CD4-positive, alpha-beta T cell treated with Interleukin-21 for 1 hour (primary cell): ENCODE measurements around the gene TSC1.
A peak's percentile ranks its signal among the peaks of the same experiment; 100 is the strongest.

ENCODE experiments used
- DNase-seq: peaks from one replicate; pipeline ENCODE4 v3.0.0-alpha.2; 2020

Gene TSC1

DNA sequence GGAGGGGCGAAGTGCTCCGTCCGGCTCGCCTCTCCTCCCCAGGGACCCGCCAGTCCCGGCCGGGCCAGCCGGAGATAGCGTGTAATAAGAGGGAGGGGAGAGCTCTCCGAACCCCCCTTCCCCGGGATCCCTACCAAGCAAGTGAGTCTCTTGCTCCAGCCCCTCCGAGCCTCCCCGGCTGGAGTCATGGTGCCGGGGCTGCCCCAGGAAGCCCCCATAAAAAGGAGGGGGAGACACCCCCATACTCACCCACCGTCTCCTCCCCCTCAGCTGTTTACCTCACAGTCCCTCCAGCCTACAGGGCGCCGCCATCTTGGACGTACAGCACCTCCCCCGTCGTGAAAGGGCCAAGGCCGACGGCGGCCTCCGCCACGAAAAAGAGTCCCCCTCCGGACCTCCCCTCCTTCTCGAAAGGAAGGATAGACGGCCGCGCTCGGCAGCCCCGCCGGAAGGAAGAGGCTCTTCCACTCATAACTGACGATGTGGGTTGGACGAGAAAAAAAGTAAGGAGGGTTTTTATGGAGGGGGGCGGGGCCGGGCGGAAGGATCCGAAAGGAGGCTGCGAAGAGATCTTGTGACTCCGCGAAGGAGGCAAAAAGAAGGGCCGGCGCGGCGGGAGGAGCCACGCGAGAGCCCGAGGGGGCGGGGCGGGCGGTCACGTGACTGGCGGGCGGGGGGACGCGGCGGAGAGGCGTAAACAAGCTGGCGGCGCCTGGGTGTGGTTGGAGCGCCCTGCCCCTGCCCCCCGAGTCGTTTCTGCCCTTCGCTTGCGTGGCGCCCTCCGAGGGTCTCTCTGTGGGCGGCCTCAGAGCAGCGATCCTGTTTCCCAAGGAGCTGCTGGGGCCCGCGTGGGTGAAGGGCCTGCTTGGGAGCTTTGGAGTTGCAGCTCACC lies at the start of gene TSC1:
Gene TSC1, minus strand, starts transcription at position 323 of the 892 bp plus-strand sequence. CDS start 15,744 bp downstream, outside the sequence.
- DNase-seq, result peak; percentile 98

DNA sequence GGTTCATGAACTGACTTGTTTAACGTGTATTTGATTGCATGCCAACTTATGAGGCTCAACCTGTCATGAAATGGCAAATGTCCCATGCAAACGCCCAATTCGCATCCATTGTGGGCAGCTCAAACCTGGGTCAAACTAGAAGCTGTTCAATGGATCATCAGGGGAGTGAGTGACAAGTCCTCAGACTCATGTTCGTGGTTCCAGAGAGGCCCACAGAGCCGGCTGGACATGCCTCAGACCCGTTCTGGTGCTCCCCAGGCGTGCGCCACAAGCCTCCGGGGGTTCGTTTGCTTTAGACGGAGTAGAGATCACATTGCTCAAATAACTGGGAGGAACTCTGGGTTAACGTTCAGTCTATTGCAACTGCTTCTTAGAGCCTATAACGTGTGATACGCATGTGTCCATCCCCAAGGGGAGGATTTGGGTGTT lies 49.1 kb upstream of the TSC1 start:
- DNase-seq, result no peak

DNA sequence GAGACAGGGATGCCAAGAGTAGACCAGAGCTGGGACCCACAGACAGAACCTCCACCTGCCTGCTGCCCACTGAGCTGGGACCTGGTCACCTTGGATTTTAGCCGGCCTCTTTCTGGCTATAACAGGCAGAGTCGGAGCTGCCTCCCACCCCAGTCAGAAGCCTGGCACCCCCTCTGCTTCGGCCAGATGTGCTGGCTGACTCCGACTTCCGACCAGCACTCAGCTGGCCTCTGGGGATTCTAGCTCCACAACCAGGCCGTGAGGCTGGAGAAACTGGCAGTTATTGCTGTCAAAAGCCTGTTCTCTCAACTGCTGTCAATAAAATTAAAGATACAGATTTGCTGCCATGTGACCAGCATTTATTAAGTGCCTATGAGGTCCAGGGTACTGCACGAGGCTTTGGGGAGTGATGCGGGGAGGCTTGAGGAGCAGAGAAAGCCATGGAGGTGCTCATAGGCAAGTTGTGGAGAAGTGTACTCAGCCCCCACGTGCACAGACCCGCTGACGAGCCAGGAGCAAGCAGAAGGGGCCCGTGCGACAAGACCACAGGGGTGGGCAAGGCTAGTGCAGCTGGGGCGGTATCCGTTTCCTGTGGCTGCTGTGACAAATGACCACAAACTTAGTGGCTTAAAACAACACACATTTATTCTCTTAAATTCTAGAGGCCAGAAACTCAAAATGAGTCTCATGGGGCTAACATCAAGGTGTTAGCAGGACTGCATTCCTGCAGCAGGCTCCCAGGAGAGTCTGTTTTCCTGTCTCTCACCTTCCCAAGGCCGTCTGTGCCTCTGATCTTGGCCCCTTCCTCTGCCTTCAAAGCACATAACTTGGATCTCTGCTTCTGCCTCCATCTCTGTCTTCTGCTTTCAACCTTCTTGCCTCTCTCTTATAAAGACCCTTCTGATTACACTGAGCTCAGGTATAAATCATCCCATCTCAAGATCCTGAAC lies 47.2 kb upstream of the TSC1 start:
- no peak for DNase-seq

DNA sequence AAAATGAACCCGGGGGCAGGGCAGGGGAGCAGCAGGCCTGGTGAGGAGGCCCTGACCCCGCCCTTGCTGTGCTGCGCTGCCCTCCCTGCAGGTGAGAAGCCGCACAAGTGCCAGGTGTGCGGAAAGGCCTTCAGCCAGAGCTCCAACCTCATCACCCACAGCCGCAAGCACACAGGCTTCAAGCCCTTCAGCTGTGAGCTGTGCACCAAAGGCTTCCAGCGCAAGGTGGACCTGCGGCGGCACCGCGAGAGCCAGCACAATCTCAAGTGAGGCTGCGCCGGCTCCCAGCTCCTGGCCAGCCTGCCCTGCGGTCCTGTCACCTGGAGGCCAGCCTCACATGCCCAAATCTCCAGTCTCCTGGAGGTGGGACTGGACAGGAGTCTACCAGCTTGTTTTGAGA lies 46.4 kb upstream of the TSC1 start:
- no peak for DNase-seq

GRCh38 chr9:132989998-132990557 lies 45.7 kb upstream of the TSC1 start:
- DNase-seq, result peak; percentile 15

DNA sequence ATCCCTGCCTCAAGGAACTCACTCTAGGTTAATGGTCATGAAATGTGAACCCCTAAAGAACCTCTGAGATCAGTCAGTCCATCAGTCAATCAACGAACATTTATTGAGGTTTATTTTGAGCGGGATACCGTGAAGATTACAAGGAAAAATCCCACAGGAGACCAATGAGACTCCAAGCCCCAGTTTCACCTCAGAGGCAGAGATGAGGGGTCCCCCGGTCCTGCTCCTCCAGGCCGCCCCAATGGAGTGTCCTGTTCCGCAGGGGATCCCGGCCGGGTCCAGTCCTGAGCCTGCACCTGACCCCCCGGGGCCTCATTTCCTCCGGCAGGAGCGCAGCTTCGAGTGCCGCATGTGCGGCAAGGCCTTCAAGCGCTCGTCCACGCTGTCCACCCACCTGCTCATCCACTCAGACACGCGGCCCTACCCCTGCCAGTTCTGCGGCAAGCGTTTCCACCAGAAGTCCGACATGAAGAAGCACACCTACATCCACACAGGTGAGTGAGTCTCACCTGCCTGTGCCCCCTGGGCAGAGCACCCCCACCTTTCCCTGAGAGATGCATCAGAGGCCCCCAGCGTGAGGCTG lies 45.1 kb upstream of the TSC1 start:
- no peak for DNase-seq

DNA sequence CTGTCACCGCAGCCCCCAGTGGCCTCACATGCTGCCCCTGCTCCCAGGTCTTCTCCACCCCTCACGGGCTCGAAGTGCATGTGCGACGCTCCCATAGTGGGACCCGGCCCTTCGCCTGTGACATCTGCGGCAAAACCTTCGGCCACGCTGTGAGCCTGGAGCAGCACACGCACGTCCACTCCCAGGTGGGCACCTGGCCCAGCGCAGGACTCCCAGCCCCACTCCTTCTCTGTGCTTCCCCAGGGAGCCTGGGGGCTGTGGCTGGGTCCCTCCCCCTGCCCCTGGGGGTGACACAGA lies 44.5 kb upstream of the TSC1 start:
- no peak for DNase-seq

DNA sequence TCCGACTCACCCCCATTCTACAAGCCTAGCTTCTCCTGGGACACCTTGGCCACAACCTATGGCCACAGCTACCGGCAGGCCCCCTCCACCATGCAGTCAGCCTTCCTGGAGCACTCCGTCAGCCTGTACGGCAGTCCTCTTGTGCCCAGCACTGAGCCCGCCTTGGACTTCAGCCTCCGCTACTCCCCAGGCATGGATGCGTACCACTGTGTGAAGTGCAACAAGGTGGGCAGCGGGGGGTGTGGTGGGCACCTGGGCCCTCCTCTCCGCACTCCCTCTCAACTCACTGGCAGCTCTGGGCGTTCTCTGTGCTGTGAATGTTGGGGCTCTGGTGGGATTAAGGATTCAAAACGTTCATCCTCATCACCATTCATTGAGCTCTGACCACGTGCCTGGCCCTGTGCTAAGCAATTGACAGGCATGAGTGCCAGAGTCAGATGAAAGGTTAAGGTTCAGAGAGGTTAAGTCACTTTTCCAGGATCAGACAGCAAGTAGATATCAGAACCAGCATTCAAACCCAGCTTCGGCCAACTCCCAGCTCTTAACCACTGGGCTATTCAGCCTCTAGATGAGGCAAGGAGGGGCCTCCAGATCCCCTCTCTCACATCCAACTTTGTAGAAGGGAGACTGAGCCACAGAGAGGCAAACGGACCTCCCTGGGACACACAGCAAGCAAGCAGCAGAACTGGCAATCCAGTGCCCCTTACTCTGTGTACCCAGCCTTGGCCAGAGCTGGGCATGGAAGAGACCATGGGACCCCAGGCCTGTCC lies 44.0 kb upstream of the TSC1 start:
- no peak for DNase-seq

DNA sequence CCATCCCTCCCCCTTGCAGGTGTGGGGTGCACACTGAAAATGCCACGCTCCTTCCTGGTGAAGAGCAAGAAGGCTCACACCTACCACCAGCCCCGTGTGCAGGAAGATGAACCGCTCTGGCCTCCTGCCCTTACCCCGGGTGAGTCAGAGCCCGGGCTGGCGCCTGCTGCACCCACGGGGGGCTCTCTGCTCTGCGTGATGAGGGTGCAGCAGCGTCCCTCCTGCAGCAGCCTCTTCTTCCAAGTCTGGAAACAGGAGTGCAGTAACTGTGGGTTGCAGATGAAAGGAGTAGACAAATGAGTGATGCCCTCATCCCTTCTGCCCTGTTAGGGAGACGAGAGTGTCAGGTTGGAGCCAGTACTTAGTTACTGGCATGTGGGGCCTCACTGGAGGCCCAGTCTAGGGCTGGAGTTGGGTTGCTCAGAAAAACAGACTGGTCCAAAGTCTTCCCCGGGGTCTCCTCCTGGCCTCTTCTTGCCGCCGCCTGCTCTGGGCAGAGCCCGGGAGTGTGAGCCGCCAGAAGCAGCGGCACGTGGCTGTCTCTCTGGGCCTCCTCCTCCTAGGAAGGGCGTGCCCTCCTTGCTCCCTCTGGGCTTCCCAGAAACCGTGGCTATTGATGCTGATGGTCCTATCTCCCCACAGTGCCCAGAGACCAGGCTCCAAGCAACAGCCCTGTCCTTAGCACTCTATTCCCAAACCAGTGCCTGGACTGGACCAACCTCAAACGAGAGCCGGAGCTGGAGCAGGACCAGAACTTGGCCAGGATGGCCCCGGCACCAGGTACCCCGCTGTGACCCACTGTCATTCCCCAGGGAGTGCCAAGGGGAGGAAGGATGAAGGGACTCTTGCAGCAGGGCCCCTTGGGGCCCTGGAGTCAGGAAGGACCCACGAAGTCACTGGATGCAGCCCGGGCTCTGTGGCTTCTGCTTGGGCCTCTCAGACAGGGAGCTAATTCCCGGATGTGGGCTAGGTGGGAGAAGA lies 42.5 kb upstream of the TSC1 start:
- DNase-seq, result no peak

DNA sequence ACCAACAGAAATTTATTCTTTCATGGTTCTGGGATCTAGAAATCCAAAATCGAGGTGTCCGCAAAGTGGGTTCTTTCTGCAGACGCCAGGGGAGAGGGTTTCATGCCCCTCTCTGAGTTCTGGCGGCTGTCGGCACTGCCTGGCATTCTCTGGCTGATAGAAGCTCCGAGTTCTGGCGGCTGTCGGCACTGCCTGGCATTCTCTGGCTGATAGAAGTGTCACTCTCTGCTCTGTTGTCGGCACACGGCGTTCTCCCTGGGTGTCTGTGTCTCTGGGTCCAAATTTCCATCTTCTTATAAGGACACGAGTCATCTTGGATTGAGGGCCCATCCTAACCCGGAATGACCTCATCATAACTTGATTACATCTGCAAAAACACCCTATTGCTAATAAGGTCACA lies 41.7 kb upstream of the TSC1 start:
- DNase-seq, result no peak

GRCh38 chr9:132985489-132985888 lies 41.1 kb upstream of the TSC1 start:
- DNase-seq, result no peak

- DNase-seq, result no peak
These were observed 40.6 kb upstream of the TSC1 start for GRCh38 chr9:132985071-132985350.

GRCh38 chr9:132984202-132985070 lies 40.0 kb upstream of the TSC1 start:
- DNase-seq, result no peak

- DNase-seq, result no peak
These were observed 39.2 kb upstream of the TSC1 start for GRCh38 chr9:132983491-132984201.

DNA sequence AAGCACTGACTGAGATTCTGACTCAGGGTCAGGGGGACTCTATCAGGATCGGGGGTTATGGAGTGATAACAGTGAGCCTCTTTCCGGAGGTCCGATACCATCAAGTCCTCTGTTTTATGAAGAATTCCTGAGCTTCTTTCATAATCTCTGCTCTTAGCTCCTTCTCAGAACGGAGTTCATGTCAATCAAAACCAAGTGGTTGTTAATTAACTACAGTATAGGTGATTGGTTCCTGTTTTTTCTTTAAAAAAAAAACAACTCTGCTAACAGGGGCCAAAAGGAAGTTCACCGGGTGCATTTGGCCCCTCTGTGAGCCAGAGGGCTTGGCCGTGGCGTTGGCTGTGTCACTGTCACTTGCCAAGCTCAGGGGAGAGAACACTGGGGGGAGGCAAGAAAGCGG lies 38.0 kb upstream of the TSC1 start:
- no peak for DNase-seq

GRCh38 chr9:132980157-132980556 lies 35.7 kb upstream of the TSC1 start:
- no peak for DNase-seq

- DNase-seq, result no peak
These were observed 34.2 kb upstream of the TSC1 start, which contains the start of gene GFI1B for GRCh38 chr9:132978451-132979131. Gene GFI1B, plus strand, starts transcription at chr9:132978694. Its CDS starts 7,985 bp downstream, at chr9:132986679.

DNA sequence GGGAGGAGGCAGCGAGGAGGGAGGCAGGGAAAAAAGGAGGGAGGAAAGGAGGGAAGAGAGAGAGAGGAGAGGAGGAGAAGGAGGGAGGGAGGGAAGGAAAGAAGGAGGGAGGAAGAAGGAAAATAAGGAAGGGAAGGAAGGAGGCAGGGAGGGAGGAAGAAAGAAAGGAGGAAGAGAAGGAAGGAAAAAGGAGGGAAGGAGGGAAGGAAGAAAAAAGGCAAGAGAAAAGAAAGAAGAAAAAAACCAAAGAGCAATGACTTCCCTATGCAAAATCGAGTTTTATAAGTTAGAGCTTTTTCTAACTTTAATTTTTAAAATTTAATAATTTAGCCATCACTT lies 33.7 kb upstream of the TSC1 start:
- no peak for DNase-seq

GRCh38 chr9:132976571-132976970 lies 32.2 kb upstream of the TSC1 start:
- DNase-seq, result no peak
